SIG-M5 treated with dmso at 0.1 percent for 504 hours (cell line): Measurements from ENCODE around the gene CNTN5.

ENCODE experiments used
- DNase-seq: peaks from one replicate; lab custom pipeline; 2025; ENCODE audit not compliant: unreplicated experiment; lab: John Stamatoyannopoulos, UW

The CNTN5 gene

DNA sequence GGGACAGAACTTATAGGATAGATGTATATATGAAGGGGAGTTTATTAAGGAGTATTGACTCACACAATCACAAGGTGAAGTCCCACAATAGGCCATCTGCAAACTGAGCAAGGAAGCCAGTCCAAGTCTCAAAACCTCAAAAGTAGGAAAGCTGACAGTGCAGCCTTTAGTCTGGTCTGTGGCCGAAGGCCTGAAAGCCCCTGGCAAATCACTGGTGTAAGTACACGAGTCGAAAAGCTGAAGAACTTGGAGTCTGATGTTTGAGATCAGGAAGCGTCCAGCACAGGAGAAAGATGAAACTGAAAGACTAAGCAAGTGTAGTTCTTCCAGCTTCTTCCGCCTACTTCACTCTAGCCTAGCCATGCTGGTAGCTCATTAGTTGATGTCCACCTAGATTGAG lies 866.7 kb downstream of the CNTN5 start:
- no peak for DNase-seq

DNA sequence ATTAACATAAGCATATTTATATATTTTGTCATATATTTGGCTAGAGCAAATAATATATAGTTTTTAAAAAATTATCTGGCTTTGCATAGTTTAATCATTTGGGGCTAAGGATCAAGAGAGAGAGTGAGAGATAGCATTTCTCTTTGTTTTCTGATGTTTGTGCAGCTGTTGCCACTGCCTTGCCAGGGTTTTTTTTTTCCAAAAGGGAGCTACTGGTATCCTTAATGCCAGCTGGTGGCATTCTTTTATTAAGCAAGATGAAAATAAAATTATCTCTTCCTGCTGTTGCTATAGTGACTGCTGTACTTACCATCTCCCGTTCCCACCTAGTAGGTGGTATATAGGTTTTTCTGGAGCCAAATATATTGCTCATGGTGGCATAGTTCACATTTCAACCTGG lies 873.1 kb downstream of the CNTN5 start:
- no peak for DNase-seq

DNA sequence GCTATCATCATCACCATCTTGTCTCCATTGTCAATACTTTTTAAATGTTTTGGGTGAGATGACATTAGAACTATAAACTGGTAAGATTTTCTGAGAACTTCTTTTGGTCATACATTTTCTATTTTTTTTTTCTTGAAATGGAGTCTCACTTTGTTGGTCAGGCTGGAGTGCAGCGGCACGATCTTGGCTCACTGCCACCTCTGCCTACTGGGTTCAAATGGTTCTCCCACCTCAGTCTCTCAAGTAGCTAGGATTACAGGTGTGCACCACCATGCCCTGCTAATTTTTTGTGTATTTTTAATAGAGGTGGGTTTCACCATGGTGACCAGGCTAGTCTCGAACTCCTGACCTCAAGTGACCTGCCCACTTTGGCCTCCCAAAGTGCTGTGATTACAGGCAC lies 880.4 kb downstream of the CNTN5 start:
- no peak for DNase-seq

DNA sequence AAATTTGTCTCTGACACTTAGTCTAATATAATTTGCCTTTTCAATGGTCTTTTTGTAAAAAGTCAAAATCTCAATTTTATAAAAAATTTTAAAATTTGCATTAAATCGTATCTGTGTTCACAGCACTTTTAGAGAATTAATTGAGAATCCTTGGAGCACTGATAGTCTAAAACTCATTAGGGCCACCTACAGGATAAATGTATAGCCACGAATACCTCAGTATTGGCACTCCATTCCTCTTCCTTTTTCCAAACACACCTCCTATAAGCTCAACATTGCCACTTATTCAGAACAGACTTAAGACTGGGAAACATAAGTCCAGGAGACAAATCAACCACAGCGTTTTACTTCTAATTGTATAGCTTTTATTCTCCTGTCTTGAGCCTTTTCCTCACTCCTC lies 890.4 kb downstream of the CNTN5 start:
- no peak for DNase-seq

DNA sequence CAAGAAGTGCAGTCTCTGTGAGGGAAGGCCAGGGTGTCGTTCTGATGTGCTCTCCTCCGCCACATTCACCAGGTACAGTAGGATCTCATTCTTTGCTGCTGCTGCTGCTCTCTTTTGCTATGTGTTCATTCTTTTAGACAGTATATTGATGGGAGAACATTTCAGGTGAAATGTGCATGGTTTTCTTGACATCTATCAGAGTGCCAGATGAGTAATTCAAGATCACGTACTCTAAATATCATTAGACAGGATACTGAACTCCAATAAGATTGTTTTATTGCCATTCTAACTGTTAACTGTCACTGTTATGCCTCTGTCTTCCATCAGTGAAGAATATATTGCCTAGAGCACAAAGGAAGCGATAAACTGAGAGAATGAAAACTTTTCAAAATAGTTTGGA lies 895.3 kb downstream of the CNTN5 start:
- DNase-seq, result no peak

DNA sequence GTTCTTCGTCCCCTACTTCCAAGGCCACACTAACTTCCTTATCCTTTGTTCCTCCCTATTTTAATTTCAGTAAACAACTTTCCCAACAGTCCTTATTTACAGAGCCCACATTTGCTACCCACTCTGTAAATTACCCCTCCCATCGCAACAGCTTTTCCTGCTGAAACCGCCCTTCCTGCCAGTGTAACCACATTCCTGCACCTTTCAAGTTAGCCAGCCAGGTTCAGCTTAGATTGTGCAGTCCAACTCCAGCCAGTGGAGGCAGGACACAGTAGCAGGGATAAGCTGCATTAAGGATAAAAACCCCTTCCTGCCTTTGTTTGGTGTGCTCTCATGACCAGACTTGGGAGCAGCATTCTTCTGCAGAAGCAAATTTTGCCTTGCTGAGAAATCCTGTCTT lies 898.0 kb downstream of the CNTN5 start:
- DNase-seq, result no peak

DNA sequence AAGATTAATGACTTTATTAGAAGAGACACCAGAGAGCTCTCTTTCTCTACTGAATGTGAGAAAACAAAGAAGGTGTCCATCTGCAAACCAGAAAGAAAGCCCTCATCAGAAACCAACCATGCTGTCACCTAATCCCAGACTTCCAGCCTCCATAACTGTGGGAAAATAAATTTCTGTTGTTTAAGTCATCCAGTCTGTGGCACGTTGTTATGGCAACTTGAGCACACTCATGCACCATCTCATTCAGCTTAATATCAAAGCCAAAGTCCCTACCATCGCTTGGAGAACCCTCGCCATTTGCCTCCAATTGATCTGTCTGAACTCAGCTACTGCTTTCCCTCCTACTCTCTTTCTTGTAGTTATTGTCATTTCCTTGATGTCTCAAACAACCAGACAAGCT lies 900.2 kb downstream of the CNTN5 start:
- DNase-seq, result no peak

DNA sequence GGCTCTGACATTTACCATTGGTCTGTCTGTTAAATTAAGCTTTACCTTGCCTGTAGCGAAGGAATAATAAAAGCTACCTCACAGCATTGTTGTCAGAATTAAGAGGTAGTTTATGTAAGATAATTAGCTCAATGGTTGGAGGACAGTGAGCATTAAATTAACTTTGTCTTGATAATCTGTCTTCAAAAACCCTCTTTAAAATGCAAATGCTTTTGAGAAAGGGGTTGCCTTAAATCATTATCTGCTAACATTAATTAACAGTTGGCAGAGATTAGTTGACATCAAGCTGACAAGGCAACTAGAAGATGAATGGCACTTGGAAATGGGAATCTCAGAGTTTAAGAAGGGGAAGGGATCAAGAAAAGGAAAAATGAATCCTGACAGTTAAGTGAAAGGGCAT lies 905.2 kb downstream of the CNTN5 start:
- no peak for DNase-seq

DNA sequence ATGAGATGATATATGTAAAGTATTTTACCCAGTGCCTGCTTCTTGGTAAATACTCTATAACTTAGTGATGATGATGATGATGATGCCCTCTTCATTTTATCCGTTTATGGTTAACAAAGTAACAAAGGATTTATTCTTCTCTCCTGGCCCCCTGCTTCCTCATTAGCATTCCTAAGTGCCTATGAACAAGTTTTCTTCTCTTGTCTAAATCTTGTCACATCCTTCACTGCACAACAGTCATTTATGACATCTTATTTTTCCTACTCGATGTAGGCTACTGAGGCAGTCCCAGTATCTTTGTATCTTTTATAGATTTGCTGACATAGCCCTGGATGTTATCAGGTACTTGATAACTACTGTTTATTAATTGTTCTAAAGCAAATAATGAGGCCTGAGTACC lies 911.9 kb downstream of the CNTN5 start:
- DNase-seq, result no peak

DNA sequence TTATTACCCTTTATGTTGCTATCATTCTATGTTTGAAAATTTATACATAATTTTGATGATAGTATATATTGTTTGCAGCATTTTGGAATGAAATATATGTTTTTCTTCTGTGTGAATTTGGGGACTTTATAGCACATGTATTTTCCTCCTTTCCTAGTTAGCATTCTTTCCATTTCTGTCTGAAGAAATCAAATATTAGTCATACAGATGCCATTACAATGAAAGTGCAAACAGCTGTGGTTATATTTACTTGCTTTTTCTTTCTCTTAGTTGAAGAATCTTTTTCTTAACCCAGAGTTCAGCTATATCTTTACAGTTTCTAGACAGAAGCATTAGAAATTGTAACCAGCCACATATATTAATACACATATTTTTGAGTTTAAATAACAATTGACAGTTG lies 913.3 kb downstream of the CNTN5 start:
- no peak for DNase-seq

DNA sequence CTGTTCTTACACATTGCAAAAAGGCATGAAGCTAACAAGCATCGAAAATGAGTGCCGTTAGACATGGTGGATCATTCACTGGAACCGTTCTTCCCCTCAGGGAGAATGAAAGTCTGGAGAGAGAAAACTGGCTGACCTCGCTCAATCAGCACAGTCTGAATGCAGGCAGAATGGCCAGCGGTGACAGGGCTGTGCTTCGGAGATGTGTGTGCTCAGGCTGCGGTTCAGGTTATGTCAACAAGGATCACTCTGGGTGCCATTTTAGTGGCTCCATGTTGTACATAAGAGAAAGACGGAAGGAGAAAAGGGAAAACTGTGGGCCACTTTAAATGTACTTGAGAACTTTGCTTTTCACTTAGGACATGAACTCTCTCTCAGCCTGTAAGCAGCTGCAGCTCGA lies 916.6 kb downstream of the CNTN5 start:
- DNase-seq, result no peak

DNA sequence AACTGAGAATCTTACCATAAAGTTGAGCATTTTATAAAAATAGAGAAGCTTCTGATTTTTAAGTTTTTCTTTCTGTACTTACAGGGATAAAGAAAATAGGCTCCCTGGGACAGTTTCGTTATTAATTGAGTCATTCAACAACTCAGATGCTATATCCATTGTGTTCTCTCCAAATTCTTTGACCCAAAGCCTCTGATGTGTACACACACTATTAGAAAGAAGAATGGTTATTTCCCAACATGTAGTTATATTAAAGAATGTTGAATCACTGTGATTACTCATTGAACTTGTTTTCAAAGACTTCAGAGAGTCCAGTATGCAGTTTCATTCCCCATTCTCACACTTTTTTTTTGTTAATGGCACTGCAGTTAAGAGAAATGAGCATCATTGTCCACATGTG lies 932.1 kb downstream of the CNTN5 start:
- no peak for DNase-seq

DNA sequence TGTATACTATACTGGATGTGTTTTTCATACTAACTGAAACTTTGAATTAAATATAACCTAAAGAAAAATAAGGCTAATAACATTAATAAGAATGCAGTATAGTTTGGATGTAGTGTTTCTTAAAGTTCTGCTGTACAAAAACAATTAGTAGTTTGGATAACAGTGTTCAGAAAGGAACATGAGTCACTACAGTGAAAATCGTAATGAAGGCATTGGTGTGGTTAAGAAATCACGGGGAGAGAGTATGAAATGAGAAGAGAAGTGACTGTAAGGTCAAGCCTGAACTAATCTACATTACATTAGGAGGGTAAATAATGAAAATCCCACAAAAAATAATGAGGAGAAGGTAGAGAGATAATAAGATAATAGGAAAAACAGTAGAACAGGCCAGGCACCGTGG lies 939.8 kb downstream of the CNTN5 start:
- DNase-seq, result no peak

DNA sequence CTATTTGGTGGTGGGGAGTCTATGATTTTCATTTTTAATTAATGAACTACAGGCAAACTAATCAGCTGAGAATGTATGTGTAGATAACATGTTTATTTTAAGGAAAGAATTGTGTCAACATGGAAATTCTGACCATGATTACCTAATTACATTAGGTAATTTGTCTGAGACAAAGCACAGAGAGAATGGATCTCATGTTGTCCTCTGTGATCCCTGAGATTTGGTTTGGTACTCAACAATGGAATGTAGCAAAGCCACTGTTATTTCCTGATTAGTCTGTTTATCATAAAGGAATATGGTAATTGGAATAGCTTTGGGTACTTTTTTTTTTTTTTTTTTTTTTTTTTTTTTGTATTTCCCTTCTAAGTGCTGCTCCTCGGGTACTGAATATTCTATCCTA lies 947.6 kb downstream of the CNTN5 start:
- no peak for DNase-seq

DNA sequence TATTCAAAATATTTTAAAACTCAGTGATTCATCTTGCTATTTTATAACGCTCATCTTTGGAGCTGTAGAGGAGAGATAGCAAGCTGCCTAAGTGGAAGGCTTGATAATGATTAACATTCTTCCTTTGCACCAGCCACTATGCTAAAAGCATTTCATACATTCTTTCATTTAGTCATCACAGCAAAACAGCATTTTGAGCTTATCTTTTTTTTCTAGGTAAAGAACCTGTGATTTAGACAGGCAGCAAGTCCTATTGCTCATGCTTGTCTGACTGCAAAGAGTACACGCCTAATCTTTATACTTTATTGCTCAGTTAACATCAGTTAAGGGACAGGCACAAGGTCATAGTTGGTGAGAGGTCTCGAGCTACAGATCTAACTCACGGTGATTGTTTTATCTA lies 953.2 kb downstream of the CNTN5 start:
- DNase-seq, result no peak

DNA sequence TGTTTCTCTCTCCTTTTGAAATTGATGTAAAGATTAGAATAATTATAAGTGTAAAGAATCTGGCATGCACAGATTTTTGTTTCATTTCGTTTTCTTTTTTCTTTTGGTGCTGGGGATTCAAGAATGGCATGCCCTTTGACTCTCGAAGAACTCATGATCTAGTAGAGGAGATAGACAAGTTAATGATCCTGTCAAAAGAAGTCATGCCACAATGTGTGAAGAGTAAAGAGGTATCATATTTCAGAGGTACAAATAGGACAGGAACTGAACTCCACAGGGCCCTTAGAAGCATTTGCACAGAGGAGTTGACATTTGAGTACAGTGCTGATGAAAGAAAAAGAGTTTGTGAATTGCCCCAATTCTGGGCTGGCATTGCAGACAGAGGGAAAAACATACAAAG lies 958.3 kb downstream of the CNTN5 start:
- no peak for DNase-seq

DNA sequence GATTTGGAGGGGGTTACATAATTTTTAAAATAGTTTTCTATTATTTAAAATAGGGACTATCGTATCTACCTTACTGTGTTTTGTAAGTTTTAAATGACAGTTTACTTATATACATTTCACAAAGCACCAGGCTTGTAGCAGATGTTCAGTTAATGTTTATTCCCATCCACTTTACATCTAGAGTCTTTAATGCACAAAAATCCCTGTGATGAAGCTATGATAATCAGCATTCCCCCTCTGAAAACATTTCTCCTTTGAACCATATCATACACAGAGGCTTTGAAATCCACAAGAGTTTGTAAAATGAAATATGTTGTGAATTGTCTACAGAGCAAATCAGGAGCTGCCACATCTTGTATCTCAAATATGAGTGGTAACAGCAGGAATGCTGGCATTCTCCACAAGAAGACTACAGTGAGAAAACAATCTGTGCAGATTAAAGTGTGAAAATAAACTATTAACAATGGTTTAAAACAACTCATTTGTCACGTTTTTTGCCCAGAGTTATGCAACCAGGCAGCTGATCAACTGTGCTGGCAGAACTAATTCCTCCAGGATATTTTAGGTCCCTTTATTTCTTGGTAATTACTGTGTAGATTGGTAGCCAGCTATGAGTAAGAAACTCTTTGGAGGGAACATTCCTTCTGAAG lies 967.2 kb downstream of the CNTN5 start:
- no peak for DNase-seq

DNA sequence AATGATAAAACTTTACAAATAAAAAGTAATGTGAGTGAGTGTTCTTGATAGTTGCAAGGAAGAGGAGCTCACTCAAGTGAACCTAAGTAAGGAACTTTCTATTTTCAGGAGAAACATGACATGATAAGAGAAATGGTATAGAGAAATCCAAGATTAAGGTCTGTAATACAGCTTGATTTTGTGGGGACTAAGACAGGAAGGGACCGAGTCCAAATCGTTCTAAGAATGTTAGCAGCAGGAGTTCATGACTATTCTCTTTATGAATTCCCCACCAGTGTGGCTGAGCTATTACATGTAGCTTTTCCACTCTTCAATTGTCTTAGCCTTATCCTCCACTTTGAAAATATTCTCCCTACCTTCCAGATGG lies 967.7 kb downstream of the CNTN5 start:
- DNase-seq, result no peak

DNA sequence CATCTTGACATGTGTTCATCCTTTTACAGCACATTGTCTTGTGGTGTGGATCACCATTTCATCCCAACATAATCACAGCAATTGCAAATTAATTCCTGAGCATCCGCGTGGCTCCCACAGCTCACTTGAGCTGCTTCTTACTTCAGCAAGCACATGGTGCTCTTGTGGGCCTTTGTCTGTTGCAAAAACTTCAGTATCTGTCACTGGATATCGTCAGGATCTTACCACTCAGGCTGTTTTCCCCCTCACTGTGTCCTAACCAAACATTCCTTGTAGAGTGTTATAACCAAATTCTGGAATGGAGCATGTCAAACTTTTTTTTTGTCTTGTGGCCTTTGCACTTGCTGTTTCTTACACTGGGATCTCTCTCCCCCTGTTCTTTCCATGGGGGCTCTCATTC lies 983.2 kb downstream of the CNTN5 start:
- no peak for DNase-seq

DNA sequence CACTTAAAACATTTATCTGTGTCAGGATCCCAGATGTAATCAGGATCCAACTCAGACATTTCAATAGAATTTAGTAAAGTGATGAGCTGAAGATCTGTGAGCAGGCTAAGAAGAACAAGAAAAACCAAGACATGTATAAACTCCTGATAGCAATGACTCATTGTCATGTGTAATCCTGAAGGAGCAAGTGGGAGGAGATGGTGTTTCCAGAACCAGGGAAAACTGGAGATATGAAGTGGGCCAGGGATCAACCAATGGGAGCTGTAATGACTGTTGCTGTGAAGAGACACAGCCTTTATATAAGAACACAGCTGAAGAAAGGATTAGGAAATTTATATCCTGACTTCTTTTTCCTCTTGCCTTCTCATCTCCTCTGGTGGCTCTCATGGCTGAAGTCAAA lies 983.8 kb downstream of the CNTN5 start:
- no peak for DNase-seq

DNA sequence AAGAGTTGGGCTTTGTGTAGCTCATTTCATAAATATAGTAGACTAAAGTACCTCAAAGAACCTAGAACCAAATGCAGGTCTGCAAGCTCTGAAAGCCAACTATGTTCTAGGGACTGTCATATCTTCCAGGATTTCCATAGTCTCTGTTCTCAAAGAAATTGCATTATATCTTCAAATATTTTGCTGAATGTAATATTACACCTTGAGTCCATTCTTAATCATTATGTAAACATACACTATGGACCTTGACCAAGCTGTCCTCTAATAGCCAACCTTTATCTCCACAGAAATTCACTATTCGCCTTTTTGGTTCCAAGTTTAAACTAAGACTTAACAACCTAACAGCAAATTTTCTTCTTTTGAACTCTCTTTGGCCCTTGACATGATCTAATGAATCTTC lies 987.7 kb downstream of the CNTN5 start:
- DNase-seq, result no peak

DNA sequence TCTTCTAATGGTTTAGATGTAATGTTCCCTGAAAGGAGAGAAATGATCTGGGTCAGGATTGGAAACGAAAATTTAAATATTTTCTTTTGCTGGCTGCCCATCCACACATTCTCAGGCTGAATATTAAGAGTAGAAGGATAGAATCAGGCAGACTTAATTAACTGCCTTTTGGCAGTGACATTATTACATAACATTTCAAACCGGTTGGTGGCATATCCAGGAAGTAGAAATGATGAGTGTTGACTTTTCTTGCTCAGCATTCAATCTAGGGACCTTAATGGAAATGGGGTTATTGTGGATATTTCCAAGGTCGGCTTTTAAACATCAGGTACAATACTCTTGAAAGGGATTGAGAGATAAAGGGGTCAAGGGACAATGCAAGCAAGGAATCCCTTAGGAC lies 989.0 kb downstream of the CNTN5 start:
- no peak for DNase-seq

DNA sequence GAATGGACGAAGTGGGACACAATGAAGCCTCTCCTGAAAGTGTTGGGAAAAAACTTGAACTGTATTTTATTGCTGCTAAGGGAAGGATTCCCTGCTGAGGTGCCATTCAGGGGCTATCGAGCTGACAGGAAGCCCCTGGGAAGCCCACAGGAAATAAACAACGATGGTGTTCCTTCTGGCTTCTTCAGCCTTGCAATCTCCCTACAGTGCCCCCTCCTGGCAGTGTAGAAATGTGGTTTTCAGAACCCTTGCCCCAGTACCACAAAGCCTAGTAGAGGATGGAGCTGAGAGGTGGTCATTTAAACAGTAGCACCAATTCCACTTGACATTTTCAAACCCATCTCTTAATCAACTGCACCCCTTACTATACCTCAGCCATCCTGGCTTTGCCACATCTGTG lies 989.6 kb downstream of the CNTN5 start:
- DNase-seq, result no peak

DNA sequence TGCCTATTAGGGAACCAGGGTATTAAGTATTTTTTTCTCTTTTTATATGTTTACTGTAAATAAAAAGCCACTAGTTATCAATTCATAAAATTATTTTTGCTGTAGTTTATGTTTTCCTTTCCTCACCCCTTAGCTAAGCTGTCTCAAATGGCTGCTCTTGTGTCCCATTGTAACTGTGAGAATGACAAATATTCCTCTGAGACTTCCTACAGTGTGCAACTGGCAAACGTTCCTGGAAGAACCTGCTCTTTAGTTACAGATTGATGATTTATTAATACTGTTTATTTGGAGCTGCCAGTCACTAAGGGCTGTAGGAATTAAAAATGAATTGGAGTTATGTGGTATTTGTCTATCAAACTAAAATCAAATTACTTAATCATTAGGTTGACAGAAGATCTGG lies 990.9 kb downstream of the CNTN5 start:
- no peak for DNase-seq
